H9 (cell line): ENCODE data around the gene DDOST. TPM values are rescaled to one million over a fixed set of nuclear protein-coding genes. Genes with fewer than 3 reads are reported as not detected.

Source experiments
- DNase-seq: peaks from one replicate; pipeline ENCODE4 v3.0.0-alpha.2; 2017
- H2AFZ ChIP-seq: one replicate; pipeline ENCODE4 v1.6.1; 2013; ENCODE audit warnings: mild to moderate bottlenecking, low read length, control low read depth, moderate library complexity
- H2AK5ac ChIP-seq: 2 replicates; pipeline ENCODE4 v1.6.1; 2013; ENCODE audit warnings: low read length, control low read depth, mixed read lengths; ENCODE audit not compliant: insufficient read length
- H2BK120ac ChIP-seq: one replicate; pipeline ENCODE4 v1.6.1; 2013; ENCODE audit warnings: low read depth, mild to moderate bottlenecking, low read length, control low read depth, inconsistent platforms; ENCODE audit not compliant: poor library complexity, severe bottlenecking
- H2BK12ac ChIP-seq: 2 replicates; pipeline ENCODE4 v1.6.1; 2013; ENCODE audit warnings: low read length, control low read depth, mixed read lengths, low read depth; ENCODE audit not compliant: insufficient read length
- H2BK15ac ChIP-seq: 2 replicates; pipeline ENCODE4 v1.6.1; 2013; ENCODE audit warnings: low read depth, low read length, control low read depth
- H2BK20ac ChIP-seq: one replicate; pipeline ENCODE4 v1.6.1; 2013; ENCODE audit warnings: low read depth, mild to moderate bottlenecking, low read length, control low read depth, inconsistent platforms; ENCODE audit not compliant: poor library complexity, severe bottlenecking
- H2BK5ac ChIP-seq: 2 replicates; pipeline ENCODE4 v1.6.1; 2013; ENCODE audit warnings: low read length, control low read depth, mixed read lengths; ENCODE audit not compliant: insufficient read length
- H3K14ac ChIP-seq: 2 replicates; pipeline ENCODE4 v1.6.1; 2013; ENCODE audit warnings: low read length, control low read depth; ENCODE audit not compliant: insufficient read depth
- H3K18ac ChIP-seq: 2 replicates; pipeline ENCODE4 v1.6.1; 2013; ENCODE audit warnings: low read depth, mild to moderate bottlenecking, mixed read lengths, low read length, control low read depth; ENCODE audit not compliant: insufficient read length
- H3K23ac ChIP-seq: 2 replicates; pipeline ENCODE4 v1.6.1; 2013; ENCODE audit warnings: low read length, control low read depth, mixed read lengths, low read depth; ENCODE audit not compliant: insufficient read length
- H3K23me2 ChIP-seq: 2 replicates; pipeline ENCODE4 v1.6.1; 2013; ENCODE audit warnings: low read depth, mild to moderate bottlenecking, mixed read lengths, low read length, control low read depth; ENCODE audit not compliant: insufficient read length, poor library complexity, severe bottlenecking
- H3K27ac ChIP-seq: 2 replicates; pipeline ENCODE4 v1.5.1; 2013; ENCODE audit warnings: low read length, control low read depth, mixed read lengths, low read depth; ENCODE audit not compliant: insufficient read length
- H3K27me3 ChIP-seq: 2 replicates; pipeline ENCODE4 v1.6.1; 2013; ENCODE audit warnings: low read length, control low read depth, inconsistent platforms; ENCODE audit not compliant: insufficient read depth
- H3K4ac ChIP-seq: 2 replicates; pipeline ENCODE4 v1.6.1; 2013; ENCODE audit warnings: low read depth, mild to moderate bottlenecking, control low read depth, inconsistent platforms, low read length, moderate library complexity
- H3K4me1 ChIP-seq: 2 replicates; pipeline ENCODE4 v1.6.1; 2013; ENCODE audit warnings: low read length, control low read depth, inconsistent platforms; ENCODE audit not compliant: insufficient read depth
- H3K4me2 ChIP-seq: 2 replicates; pipeline ENCODE4 v1.6.1; 2013; ENCODE audit warnings: low read length, control low read depth, mixed read lengths; ENCODE audit not compliant: insufficient read length, insufficient read depth
- H3K56ac ChIP-seq: 2 replicates; pipeline ENCODE4 v1.6.1; 2013; ENCODE audit warnings: low read depth, mild to moderate bottlenecking, mixed read lengths, low read length, control low read depth; ENCODE audit not compliant: insufficient read length
- H3K79me1 ChIP-seq: 2 replicates; pipeline ENCODE4 v1.6.1; 2013; ENCODE audit warnings: low read depth, mild to moderate bottlenecking, moderate library complexity, low read length, control low read depth, inconsistent platforms; ENCODE audit not compliant: insufficient read depth, poor library complexity, severe bottlenecking
- H3K79me2 ChIP-seq: 2 replicates; pipeline ENCODE4 v1.6.1; 2013; ENCODE audit warnings: low read length, control low read depth, inconsistent platforms; ENCODE audit not compliant: insufficient read depth
- H3K9ac ChIP-seq: 2 replicates; pipeline ENCODE4 v1.6.1; 2013; ENCODE audit warnings: low read length, control low read depth, mixed read lengths; ENCODE audit not compliant: insufficient read length; ENCODE audit errors: extremely low read depth
- H3K9me3 ChIP-seq: one replicate; pipeline ENCODE4 v1.6.1; 2013; ENCODE audit warnings: low read depth, low read length, inconsistent platforms; ENCODE audit not compliant: control insufficient read depth
- H3T11ph ChIP-seq: one replicate; pipeline ENCODE4 v1.6.1; 2013; ENCODE audit warnings: mild to moderate bottlenecking, low read length, control low read depth, inconsistent platforms
- H4K20me1 ChIP-seq: one replicate; pipeline ENCODE4 v1.6.1; 2013; ENCODE audit not compliant: control insufficient read depth, insufficient read length, insufficient read depth
- H4K5ac ChIP-seq: 2 replicates; pipeline ENCODE4 v1.6.1; 2013; ENCODE audit warnings: low read depth, mild to moderate bottlenecking, mixed read lengths, low read length, control low read depth; ENCODE audit not compliant: insufficient read length
- H4K8ac ChIP-seq: replicated peaks from 2 replicates; pipeline ENCODE4 v1.6.1; 2013; ENCODE audit warnings: low read length, control low read depth, mixed read lengths, low read depth; ENCODE audit not compliant: insufficient read length
- H4K91ac ChIP-seq: 2 replicates; pipeline ENCODE4 v1.6.1; 2013; ENCODE audit warnings: low read depth, mild to moderate bottlenecking, moderate library complexity, mixed read lengths, low read length, control low read depth; ENCODE audit not compliant: insufficient read length
- H3K27ac Mint-ChIP-seq, 3 experiments: 2 replicates in 2 of 3; 3 replicates in 1 of 3; pipeline ENCODE4 v1.8.0; 2020 to 2021; ENCODE audit warnings: mixed read lengths in 3 of 3, mild to moderate bottlenecking in 1 of 3, moderate library complexity in 1 of 3
- H3K27me3 Mint-ChIP-seq: 2 replicates; pipeline ENCODE4 v1.8.0; 2021; ENCODE audit warnings: low read depth, mild to moderate bottlenecking, moderate library complexity, mixed read lengths
- H3K36me3 Mint-ChIP-seq, 3 experiments: 2 replicates in 2 of 3; 3 replicates in 1 of 3; pipeline ENCODE4 v1.8.0; 2020 to 2021; ENCODE audit warnings: low read depth in 3 of 3, mixed read lengths in 3 of 3; ENCODE audit not compliant: insufficient read depth in 1 of 3
- H3K4me1 Mint-ChIP-seq, 2 experiments: 2 replicates each; pipeline ENCODE4 v1.8.0; 2020; ENCODE audit warnings: mixed read lengths in 2 of 2
- H3K4me3 Mint-ChIP-seq, 2 experiments: 2 replicates in 1 of 2; 3 replicates in 1 of 2; pipeline ENCODE4 v1.8.0; 2020 to 2021; ENCODE audit warnings: mild to moderate bottlenecking in 2 of 2, mixed read lengths in 2 of 2, moderate library complexity in 1 of 2
- H3K9me3 Mint-ChIP-seq, 2 experiments: 2 replicates in 1 of 2; 3 replicates in 1 of 2; pipeline ENCODE4 v1.8.0; 2020; ENCODE audit warnings: mild to moderate bottlenecking in 2 of 2, mixed read lengths in 2 of 2, moderate library complexity in 1 of 2
- CTCF ChIP-seq: fragments of 200-600 bp; sonication (generic); conservative IDR thresholded peaks from 3 replicates; pipeline ENCODE4 v1.8.0; 2021; ENCODE audit warnings: antibody characterized with exemption, mild to moderate bottlenecking
- WGBS: extraction: QIAGEN DNeasy Blood & Tissue Kit; methylation state at CpG from one replicate; pipeline ENCODE4 v1.1.7; 2013; ENCODE audit warnings: missing lambda C conversion rate, low lambda C conversion rate, mixed read lengths; ENCODE audit not compliant: insufficient read length; ENCODE audit errors: extremely low coverage; 5-methylcytosine and 5-hydroxymethylcytosine counted together
- total RNA-seq: library from RNA; stranded (reverse); gene quantifications from 2 replicates; pipeline ENCODE4 v1.2.1, GENCODE V29; 2021

Gene DDOST
- total RNA-seq, 1 experiment from 2014 or later = 255 TPM

- H3K4ac ChIP-seq = no peak overlapping the region
- no peak overlapping the region for H4K91ac ChIP-seq
- no peak overlapping the region for H3K56ac ChIP-seq
- no peak overlapping the region for H4K8ac ChIP-seq
- H3K4me2 ChIP-seq = no peak overlapping the region
- Mint-ChIP-seq H3K4me1 (peaks cover 3% of the 10 kb centered on the region in 2 experiments; a peak in 2 of 4 replicates), H3K27ac (no peak overlapping the region), H3K27me3 (no peaks in the 10 kb centered on the region; the same call in none of the 2 replicates), H3K4me3 (no peak overlapping the region), H3K36me3 (peaks cover 0 to 8% (median 2%) of the 10 kb centered on the region in 3 experiments; a peak in 3 of 7 replicates), H3K9me3 (no peaks in the 10 kb centered on the region)
- H3K79me2 ChIP-seq = no peaks in the 10 kb centered on the region
- no peak overlapping the region for H2AFZ ChIP-seq
- H3K27me3 ChIP-seq = no peaks in the 10 kb centered on the region
- no peak overlapping the region for H2BK120ac ChIP-seq
- H3K9ac ChIP-seq = no peak overlapping the region
- no peak overlapping the region for H3K23ac ChIP-seq
- H3K14ac ChIP-seq = no peak overlapping the region
- H2BK20ac ChIP-seq = no peak overlapping the region
- no peak overlapping the region for H2BK5ac ChIP-seq
- no peaks in the 10 kb centered on the region for H3K4me1 ChIP-seq
- no peak for DNase-seq
- no peaks in the 10 kb centered on the region for H3K79me1 ChIP-seq
- H2BK12ac ChIP-seq = no peak overlapping the region
- H2BK15ac ChIP-seq = no peak overlapping the region
- TF ChIP-seq CTCF = no peak
- no peak overlapping the region for H3K27ac ChIP-seq
- H4K20me1 ChIP-seq = no peaks in the 10 kb centered on the region
- H3K9me3 ChIP-seq = no peaks in the 10 kb centered on the region
- H3T11ph ChIP-seq = no peak overlapping the region
- no peak overlapping the region for H3K18ac ChIP-seq
- WGBS = no CpG with 5 or more reads among the region's 3 CpGs
- H3K23me2 ChIP-seq = no peaks in the 10 kb centered on the region
- no peak overlapping the region for H4K5ac ChIP-seq
- H2AK5ac ChIP-seq = no peak overlapping the region
These were observed 28.5 kb upstream of the DDOST start for GRCh38 chr1:20689645-20690056.
